ENCODE data around the gene ZNF3.
A peak's percentile ranks its signal among the peaks of the same experiment; 100 is the strongest.

The ZNF3 gene

GRCh38 chr7:100088095-100088620 lies 6.6 kb upstream of the ZNF3 start:
- DNase-seq = no peak

DNA sequence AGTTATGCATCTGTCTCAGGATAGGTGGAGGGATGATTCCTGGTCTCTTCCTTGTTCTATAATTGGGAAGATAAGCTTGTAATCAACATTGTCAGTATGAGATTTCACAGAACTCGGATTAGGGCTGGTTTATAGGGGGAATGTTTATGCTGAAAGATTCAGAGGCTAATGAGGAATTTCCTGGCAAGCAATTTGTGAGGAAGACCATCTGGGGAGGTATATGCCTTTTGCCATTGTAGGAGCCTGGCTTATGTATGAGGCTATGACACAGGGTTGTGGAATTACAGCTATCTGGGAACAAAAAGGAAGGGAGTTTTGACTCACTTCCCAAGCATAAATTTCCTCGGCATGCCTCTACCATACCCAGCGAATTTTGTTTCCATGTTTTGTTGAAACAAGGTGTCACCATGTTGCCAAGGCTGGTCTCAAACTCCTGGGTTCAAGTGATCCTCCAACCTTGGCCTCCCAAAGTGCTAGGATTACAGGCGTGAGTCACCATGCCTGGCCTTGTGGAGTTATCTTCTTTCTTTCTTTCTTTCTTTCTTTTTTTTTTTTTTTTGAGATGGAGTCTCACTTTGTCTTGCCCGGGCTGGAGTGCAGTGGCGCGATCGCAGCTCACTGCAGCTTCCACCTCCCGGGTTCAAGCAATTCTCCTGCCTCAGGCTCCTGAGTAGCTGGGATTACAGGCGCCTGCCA lies 5.7 kb upstream of the ZNF3 start:
- DNase-seq = no peak

GRCh38 chr7:100085515-100085914 lies 4.0 kb upstream of the ZNF3 start:
- no peak for DNase-seq

GRCh38 chr7:100082978-100083377 lies 1.5 kb upstream of the ZNF3 start:
- no peak for DNase-seq

DNA sequence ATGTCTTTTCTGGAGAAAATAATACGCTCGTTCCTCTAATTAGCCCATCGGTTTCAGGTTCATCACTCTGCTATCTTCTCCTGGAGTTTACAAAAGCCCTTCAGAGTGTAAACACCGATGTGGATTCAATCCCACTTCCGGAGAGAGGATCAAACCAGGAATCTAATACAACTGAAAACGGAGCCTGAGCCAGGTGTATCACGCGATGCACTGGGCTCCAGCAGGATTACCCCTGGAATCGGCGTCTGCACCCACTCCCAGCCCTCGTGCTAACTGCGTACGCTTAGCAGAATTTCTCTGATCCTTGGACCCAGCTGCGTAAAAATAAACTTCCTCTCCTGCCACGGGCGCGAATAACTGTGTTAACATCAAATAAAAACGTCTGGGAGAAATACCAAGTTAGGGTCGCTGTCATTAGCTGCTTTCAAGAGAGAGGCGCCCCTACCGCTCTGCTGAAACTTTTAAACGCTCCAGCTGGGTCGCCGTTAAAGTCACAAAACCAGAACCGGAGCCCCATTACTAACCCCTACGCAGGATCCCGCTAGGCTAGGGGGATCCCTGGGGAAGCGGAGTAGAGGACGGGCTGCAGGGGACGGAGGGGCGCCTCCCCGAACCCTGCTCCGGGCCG lies 502 bp downstream of the ZNF3 start:
- DNase-seq = peak; percentile 28

GRCh38 chr7:100079024-100079560 lies 2.4 kb downstream of the ZNF3 start:
- DNase-seq = no peak

DNA sequence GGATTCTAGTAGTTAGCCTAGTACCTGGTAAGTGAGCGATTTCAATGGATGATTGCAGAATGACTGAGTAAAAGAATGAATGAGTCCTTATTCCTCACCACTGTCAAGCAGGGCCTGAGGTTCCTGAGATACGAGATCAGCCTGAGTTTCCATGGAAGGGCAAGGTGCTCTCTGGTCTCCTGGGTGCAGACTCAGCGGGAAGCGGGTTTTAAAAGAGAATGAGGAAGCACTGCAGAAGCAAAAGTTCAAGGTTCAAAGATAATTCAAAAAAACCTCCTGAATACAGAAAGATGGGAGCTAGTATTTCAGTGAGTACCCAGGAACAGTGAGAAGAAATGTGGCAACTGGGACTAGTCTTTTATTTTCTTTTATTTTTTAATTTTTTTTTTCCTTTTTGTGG lies 4.3 kb downstream of the ZNF3 start:
- no peak for DNase-seq

DNA sequence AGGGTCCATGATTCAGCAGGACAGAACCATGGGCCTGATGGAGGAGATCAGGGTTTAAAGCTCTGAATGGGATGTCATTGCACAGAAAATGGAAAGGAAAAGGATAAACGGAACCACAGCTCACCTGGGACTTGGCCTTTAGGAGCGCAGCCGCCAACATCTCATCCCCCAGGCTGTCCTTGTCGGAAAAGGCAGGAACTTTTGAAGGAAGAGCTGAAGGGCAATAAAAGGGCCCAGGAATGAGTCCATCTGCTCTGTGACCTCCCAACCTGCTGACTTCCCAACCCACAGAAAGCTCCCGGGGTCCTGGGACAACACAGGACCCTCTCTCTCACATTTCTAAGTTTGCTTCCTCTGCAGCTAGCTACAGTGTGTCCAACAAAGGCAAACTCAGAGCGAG lies 6.1 kb downstream of the ZNF3 start:
- no peak for DNase-seq

- no peak for DNase-seq
Observed at GRCh38 chr7:100074841-100075240, 6.7 kb downstream of the ZNF3 start.

GRCh38 chr7:100072462-100072861 lies 9.1 kb downstream of the ZNF3 start:
- DNase-seq = no peak

- no peak for DNase-seq
Observed at GRCh38 chr7:100071018-100071723, 10.4 kb downstream of the ZNF3 start.

- no peak for DNase-seq
Observed at GRCh38 chr7:100069991-100070390, 11.5 kb downstream of the ZNF3 start.

- DNase-seq = no peak
Observed at GRCh38 chr7:100066953-100067352, 14.6 kb downstream of the ZNF3 start.

- peak; percentile 44 for DNase-seq
Observed at GRCh38 chr7:100065452-100066186, 15.9 kb downstream of the ZNF3 start.

DNA sequence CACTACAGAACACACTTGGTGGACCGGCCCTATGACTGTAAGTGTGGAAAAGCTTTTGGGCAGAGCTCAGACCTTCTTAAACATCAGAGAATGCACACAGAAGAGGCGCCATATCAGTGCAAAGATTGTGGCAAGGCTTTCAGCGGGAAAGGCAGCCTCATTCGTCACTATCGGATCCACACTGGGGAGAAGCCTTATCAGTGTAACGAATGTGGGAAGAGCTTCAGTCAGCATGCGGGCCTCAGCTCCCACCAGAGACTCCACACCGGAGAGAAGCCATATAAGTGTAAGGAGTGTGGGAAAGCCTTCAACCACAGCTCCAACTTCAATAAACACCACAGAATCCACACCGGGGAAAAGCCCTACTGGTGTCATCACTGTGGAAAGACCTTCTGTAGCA lies 17.4 kb downstream of the ZNF3 start:
- no peak for DNase-seq

GRCh38 chr7:100063376-100063775 lies 18.1 kb downstream of the ZNF3 start:
- DNase-seq = no peak

DNA sequence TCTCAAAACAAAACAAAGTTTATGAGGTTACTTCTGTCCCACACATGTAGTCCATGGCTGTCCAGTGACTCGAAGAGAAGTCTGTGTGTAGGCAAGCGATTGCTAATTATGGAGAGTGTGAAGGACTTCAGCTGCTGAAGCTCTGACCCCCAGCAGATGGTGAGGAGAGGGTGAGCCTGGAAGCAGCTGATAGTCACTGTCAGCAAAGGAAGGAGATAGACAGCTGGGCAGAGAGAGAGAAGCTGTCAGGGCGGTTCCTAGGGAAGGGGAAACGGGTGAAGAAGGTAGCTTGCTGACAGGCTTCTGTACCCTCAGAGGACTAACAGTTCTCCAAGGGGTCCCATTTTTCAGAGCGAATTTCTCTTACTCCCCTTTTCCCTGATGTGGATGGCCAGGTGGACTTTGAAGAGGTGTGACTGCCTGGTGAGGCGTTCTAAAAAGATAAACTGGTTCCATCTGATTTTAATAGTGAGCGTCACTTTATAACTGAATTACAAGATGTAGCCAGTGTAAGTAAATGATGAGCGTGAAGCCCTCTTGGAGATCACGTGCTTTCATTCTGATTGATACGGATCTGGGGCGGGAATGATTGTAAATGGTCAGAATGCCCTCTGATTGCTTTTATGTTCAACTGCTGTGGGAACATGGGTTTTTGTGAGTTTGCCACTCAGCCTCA lies 19.9 kb downstream of the ZNF3 start:
- peak; percentile 69 for DNase-seq

GRCh38 chr7:100059251-100059739 lies 22.2 kb downstream of the ZNF3 start:
- DNase-seq = peak; percentile 73

DNA sequence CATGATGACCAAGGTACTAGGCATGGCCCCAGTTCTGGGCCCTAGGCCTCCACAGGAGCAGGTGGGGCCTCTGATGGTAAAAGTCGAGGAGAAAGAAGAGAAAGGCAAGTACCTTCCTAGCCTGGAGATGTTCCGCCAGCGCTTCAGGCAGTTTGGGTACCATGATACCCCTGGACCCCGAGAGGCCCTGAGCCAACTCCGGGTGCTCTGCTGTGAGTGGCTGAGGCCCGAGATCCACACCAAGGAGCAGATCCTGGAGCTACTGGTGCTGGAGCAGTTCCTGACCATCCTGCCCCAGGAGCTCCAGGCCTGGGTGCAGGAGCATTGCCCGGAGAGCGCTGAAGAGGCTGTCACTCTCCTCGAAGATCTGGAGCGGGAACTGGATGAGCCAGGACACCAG lies 24.5 kb downstream of the ZNF3 start:
- DNase-seq = no peak

DNA sequence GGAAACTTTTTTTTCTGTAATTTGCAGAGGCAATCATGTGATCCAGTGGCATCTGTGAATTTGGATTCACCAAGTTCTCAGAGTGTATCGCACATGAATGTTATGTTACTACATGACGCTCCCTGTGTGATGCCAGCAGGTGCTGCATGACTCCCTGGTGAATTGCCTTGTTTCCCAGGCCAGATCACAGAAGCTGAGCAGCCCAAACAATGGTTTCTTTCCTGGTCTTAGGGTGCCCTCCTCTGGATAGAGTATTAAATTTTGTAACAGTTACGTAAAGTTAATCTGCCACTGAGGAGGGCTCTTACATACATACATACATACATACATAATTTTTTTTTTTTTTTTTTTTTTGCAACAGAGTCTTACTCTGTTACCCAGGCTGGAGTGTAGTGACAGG lies 28.3 kb downstream of the ZNF3 start:
- peak; percentile 87 for DNase-seq

DNA sequence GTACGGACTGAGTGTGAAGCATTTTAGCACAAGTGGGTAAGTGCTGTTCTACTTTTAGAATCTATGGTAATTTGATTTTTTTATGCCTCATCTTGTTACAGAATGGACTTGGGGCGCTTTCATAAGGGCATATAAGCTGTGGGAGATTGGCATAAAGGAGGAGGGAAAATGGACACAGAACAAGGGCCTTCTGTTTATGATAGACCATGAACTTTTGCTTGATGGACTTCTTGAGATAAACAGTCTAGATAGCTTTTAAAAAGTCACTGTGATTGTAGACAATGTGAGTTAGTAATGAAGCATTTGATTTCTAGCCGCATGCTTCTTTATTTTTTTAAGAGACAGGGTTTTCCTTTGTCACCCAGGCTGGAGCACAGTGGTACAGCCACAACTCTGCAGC lies 29.9 kb downstream of the ZNF3 start:
- DNase-seq = no peak
